Stimulated activated CD4-positive, alpha-beta T cell treated with anti-CD3 and anti-CD28 coated beads, Interleukin-12 subunit alpha, Interleukin-12 subunit beta, amount 100 ng/mL, for 4 hours (primary cell): ENCODE measurements around the gene HBQ1.
"Not testable (repeated sequence)": the region's sequence is repeated elsewhere in the genome, so short reads cannot be mapped to it uniquely, and the experiment has no call there.

Source experiments
- DNase-seq: peaks from one replicate; pipeline ENCODE4 v3.0.0-alpha.2; 2020

HBQ1 gene

GRCh38 chr16:180101-180675, at the start of gene HBQ1:
Gene HBQ1, plus strand, starts transcription at chr16:180459. Its CDS starts 28 bp downstream, at chr16:180487.
- peak; percentile 35 for DNase-seq

- DNase-seq, result no peak
Measured at GRCh38 chr16:130533-131173, 49.6 kb upstream of the HBQ1 start.

- DNase-seq, result no peak
Measured at GRCh38 chr16:132120-132519, 48.1 kb upstream of the HBQ1 start.

DNA sequence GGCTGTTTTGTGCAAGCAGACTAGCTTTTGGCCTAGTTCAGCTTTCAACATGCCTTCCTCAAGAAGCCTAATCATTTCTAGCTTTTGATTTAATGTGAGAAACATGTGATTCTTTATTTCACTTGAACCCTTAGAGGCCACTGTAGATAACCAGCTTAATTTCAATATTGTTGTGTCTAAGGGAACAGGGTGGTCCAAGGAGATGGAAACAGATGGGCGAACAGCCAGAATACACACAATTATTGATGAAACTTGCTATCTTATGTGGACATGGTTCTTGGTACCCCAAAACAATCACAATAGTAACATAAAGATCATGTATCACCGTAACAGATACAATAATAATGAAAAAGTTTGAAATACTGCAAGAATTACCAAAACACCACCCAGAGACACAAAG, 46.5 kb upstream of the HBQ1 start:
- no peak for DNase-seq

- DNase-seq, result peak; percentile 35
Measured at GRCh38 chr16:138049-138417, 42.2 kb upstream of the HBQ1 start.

GRCh38 chr16:140175-140857, 39.9 kb upstream of the HBQ1 start:
- no peak for DNase-seq

- DNase-seq, result no peak
Measured at GRCh38 chr16:142405-142967, 37.8 kb upstream of the HBQ1 start.

GRCh38 chr16:143047-143446, 37.2 kb upstream of the HBQ1 start:
- no peak for DNase-seq

- no peak for DNase-seq
Measured at GRCh38 chr16:143456-143855, 36.8 kb upstream of the HBQ1 start.

DNA sequence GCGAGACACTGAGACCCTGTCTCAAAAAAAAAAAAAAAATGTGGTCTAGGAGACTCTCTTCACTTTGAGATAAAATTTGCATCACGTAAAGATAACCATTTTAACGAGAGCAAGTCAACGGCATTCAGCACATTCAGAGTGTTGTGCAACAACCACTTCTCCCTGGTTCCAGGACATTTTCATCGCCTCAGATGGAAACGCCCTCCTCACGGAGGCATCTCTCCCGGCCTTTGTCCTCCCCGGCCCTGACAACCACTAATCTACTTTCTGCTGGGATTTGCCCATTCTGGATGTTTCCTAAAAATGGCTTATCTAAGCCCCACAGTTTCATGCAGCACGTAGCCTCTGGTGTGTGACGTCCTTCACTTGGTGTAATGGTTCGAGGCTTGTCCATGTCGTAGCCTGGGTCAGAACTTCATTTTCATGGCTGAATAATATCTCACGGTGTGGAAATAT, 35.4 kb upstream of the HBQ1 start:
- no peak for DNase-seq

- no peak for DNase-seq
Measured at GRCh38 chr16:146646-147045, 33.6 kb upstream of the HBQ1 start.

DNA sequence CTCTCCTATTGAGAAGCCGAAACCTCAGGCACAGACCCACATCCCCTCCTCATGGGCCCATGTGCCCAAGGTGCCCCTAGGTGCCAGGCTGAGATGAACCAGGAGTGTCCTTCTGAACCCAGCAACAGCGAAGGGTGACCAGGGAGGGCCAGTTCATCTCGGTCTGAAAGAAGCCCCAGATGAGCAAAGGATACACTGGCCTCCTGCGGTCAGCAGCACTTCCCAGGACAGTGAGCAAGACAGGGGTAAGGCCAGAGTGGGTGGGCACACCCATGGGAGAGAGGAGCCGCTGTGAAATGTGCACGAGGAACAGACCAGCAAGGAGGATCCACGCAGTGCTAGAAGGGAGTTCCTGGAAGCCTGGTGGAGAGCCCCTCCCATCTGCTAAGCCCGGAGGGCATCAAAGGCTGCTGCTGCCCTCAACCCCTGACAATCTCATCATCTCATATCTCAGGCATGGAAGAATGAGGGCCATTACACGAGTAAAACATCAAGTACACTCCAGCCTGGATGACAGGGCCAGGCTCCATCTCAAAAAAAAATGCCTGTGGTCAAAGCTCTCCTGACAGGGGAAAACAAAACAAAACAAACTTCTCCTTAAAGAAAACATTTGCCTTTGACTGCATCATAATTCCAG, 31.1 kb upstream of the HBQ1 start:
- DNase-seq, result no peak

GRCh38 chr16:152141-153128, 27.8 kb upstream of the HBQ1 start, which contains the start of gene HBZ:
Gene HBZ, plus strand, starts transcription at chr16:152644. Its CDS starts 266 bp downstream, at chr16:152910.
- no peak for DNase-seq

GRCh38 chr16:153129-153521, 27.1 kb upstream of the HBQ1 start:
- not testable (repeated sequence) for DNase-seq

DNA sequence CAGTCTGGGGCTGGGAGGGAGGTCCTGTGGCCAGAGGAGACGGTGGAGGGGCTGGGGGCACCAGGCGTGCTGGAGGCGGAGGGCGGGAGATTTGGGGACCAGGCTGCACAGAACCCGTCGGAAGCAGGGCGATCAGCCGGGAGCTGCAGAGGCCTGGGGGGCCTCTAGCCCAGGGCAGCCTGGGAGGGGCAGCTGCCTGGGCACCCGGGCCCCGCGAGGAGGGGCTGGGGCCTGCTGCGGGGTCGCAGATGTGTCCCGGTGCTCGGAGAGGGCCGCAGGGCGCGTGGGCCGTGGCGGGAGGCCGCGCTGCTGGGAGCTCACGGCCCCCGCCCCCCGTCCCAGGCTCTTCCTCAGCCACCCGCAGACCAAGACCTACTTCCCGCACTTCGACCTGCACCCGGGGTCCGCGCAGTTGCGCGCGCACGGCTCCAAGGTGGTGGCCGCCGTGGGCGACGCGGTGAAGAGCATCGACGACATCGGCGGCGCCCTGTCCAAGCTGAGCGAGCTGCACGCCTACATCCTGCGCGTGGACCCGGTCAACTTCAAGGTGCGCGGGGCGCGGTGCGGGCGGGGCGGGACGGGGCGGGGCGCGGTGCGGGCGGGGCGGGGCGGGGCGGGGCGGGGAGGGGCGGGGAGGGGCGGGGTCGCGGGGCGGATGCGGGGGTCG, 26.6 kb upstream of the HBQ1 start:
- DNase-seq, result not testable (repeated sequence)

GRCh38 chr16:154217-155030, 25.8 kb upstream of the HBQ1 start:
- DNase-seq, result no peak

- DNase-seq, result no peak
Measured at GRCh38 chr16:155031-155398, 25.2 kb upstream of the HBQ1 start.

DNA sequence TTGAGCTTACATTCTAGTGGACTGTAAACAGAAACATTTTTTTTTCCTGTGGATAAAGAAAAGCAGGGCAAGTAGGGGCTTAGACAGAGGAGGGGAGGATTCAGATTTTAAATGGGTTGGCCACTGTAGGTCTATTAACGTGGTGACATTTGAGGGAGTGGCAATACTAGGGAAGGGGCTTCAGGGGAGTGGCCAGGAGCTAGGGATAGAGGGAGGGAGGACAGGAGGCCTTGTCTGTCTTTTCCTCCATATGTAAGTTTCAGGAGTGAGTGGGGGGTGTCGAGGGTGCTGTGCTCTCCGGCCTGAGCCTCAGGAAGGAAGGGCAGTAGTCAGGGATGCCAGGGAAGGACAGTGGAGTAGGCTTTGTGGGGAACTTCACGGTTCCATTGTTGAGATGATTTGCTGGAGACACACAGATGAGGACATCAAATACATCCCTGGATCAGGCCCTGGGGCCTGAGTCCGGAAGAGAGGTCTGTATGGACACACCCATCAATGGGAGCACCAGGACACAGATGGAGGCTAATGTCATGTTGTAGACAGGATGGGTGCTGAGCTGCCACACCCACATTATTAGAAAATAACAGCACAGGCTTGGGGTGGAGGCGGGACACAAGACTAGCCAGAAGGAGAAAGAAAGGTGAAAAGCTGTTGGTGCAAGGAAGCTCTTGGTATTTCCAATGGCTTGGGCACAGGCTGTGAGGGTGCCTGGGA, 21.0 kb upstream of the HBQ1 start:
- DNase-seq, result no peak

DNA sequence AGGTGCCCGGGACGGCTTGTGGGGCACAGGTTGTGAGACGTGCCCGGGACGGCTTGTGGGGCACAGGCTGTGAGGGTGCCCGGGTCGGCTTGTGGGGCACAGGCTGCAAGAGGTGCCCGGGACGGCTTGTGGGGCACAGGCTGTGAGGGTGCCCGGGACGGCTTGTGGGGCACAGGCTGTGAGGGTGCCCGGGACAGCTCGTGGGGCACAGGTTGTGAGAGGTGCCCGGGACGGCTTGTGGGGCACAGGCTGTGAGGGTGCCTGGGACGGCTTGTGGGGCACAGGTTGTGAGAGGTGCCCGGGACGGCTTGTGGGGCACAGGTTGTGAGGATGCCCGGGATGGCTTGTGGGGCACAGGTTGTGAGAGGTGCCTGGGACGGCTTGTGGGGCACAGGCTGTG, 20.0 kb upstream of the HBQ1 start:
- DNase-seq, result not testable (repeated sequence)

- DNase-seq, result no peak
Measured at GRCh38 chr16:160691-161190, 19.5 kb upstream of the HBQ1 start.
